Measurements from ENCODE around the gene ZSCAN25.

DNA sequence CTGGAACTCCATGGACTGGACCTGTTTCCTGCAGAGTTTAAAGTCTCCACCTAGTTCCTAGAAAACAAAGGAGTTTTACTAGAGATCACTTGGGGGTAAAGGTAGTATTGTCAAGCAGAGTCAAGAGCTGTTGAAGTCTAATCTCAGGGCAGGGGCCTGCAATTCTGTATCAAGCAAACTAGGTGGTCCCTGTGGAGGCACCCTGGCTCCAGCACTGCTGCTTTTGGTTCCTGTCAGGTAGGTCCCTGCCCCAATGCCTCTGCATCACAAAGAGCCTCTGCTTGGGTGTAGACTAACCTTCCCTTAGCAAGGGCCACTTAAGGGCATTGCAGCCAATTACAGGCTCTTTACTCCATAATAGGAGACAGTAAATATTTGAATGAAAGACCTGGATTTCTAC, 22.5 kb downstream of the ZSCAN25 start:
- no peak for TF ChIP-seq SUZ12 (IDR thresholded peaks at IDR 0.05; ENCODE audit: extremely low read depth, insufficient read depth, insufficient read length)
- TF ChIP-seq ZNF274 (IDR thresholded peaks at IDR 0.05; ENCODE audit: low read depth, low read length): no peak
- no peak for TF ChIP-seq YY1 (IDR thresholded peaks at IDR 0.05; ENCODE audit: insufficient read depth, insufficient read length)
